WTC11 (cell line): Measurements from ENCODE around the gene NKG7. TPM values are rescaled to one million over a fixed set of nuclear protein-coding genes. Genes with fewer than 3 reads are reported as not detected.

Experiments used
- ATAC-seq: fragments of 200-7000 bp; cut with Tn5 transposase; 2 replicates; pipeline ENCODE4 v1.10.0; 2021; ENCODE audit warnings: mild to moderate bottlenecking, moderate library complexity
- CTCF ChIA-PET: fragments of 300-600 bp; sonication (Branson Sonifier 250); formaldehyde crosslinking; loops from one replicate; lab custom pipeline; 2021; ENCODE audit warnings: antibody characterized with exemption; lab: Charles Lee
- POLR2A ChIA-PET: fragments of 350-600 bp; sonication (Branson Sonifier 250); formaldehyde crosslinking; loops from one replicate; lab custom pipeline; 2021; ENCODE audit warnings: antibody characterized with exemption; lab: Charles Lee
- DNase-seq: peaks from one replicate; pipeline ENCODE4 v3.0.0; 2021; ENCODE audit warnings: low spot score
- H3K27ac Mint-ChIP-seq: 2 replicates; pipeline ENCODE4 v1.8.0; 2021; ENCODE audit warnings: mixed read lengths
- H3K27me3 Mint-ChIP-seq: 2 replicates; pipeline ENCODE4 v1.8.0; 2021; ENCODE audit warnings: low read depth, mild to moderate bottlenecking, moderate library complexity, mixed read lengths
- H3K36me3 Mint-ChIP-seq: 2 replicates; pipeline ENCODE4 v1.8.0; 2021; ENCODE audit warnings: mixed read lengths
- H3K4me1 Mint-ChIP-seq: 2 replicates; pipeline ENCODE4 v1.8.0; 2022; ENCODE audit warnings: mixed read lengths
- H3K4me3 Mint-ChIP-seq: 2 replicates; pipeline ENCODE4 v1.8.0; 2021; ENCODE audit warnings: mild to moderate bottlenecking, moderate library complexity, mixed read lengths
- H3K9me3 Mint-ChIP-seq: 2 replicates; pipeline ENCODE4 v1.8.0; 2021; ENCODE audit warnings: mixed read lengths
- AFF4 ChIP-seq: sonication (generic); formaldehyde crosslinking; IDR thresholded peaks from 2 replicates; pipeline ENCODE4 v1.8.1; 2023; ENCODE audit warnings: mild to moderate bottlenecking, missing genetic modification reagents, borderline replicate concordance
- ATF1 ChIP-seq: sonication (generic); formaldehyde crosslinking; IDR thresholded peaks from 2 replicates; pipeline ENCODE4 v1.8.1; 2023; ENCODE audit warnings: mild to moderate bottlenecking, moderate library complexity, missing genetic modification reagents
- ATF6 ChIP-seq: sonication (generic); formaldehyde crosslinking; IDR thresholded peaks from 2 replicates; pipeline ENCODE4 v1.8.1; 2023; ENCODE audit warnings: mild to moderate bottlenecking, missing genetic modification reagents
- CREM ChIP-seq: sonication (generic); formaldehyde crosslinking; IDR thresholded peaks from 2 replicates; pipeline ENCODE4 v1.8.1; 2022; ENCODE audit warnings: mild to moderate bottlenecking, missing genetic modification reagents, moderate library complexity
- GRHL2 ChIP-seq: fragments of 250-450 bp; sonication (Bioruptor Pico); IDR thresholded peaks from 2 replicates; pipeline ENCODE4 v1.8.0; 2022; ENCODE audit warnings: mild to moderate bottlenecking, moderate library complexity; ENCODE audit not compliant: insufficient replicate concordance, severe bottlenecking
- HMGXB4 ChIP-seq: sonication (generic); formaldehyde crosslinking; IDR thresholded peaks from 2 replicates; pipeline ENCODE4 v1.8.1; 2023; ENCODE audit warnings: mild to moderate bottlenecking, moderate library complexity, missing genetic modification reagents
- JUN ChIP-seq: sonication (generic); formaldehyde crosslinking; IDR thresholded peaks from 2 replicates; pipeline ENCODE4 v1.8.0; 2023; ENCODE audit warnings: mild to moderate bottlenecking, missing genetic modification reagents
- MAX ChIP-seq: sonication (generic); formaldehyde crosslinking; IDR thresholded peaks from 2 replicates; pipeline ENCODE4 v1.8.0; 2022; ENCODE audit warnings: mild to moderate bottlenecking, missing genetic modification reagents
- NFATC4 ChIP-seq: fragments of 250-450 bp; sonication (Bioruptor Pico); IDR thresholded peaks from 2 replicates; pipeline ENCODE4 v1.9.0; 2021; ENCODE audit warnings: mild to moderate bottlenecking
- RELA ChIP-seq: sonication (generic); formaldehyde crosslinking; IDR thresholded peaks from 2 replicates; pipeline ENCODE4 v1.8.1; 2022; ENCODE audit warnings: missing genetic modification reagents, mild to moderate bottlenecking, borderline replicate concordance
- SP1 ChIP-seq: sonication (generic); formaldehyde crosslinking; conservative IDR thresholded peaks from 2 replicates; pipeline ENCODE4 v1.8.1; 2022; ENCODE audit warnings: missing genetic modification reagents
- USF2 ChIP-seq: sonication (generic); formaldehyde crosslinking; IDR thresholded peaks from 2 replicates; pipeline ENCODE4 v1.8.1; 2023; ENCODE audit warnings: mild to moderate bottlenecking, missing genetic modification reagents, moderate library complexity
- ZNF138 ChIP-seq: sonication (generic); formaldehyde crosslinking; conservative IDR thresholded peaks from 2 replicates; pipeline ENCODE4 v1.8.1; 2022; ENCODE audit warnings: mild to moderate bottlenecking, moderate library complexity, missing genetic modification reagents
- ZNF281 ChIP-seq: sonication (generic); formaldehyde crosslinking; IDR thresholded peaks from 2 replicates; pipeline ENCODE4 v1.8.0; 2023; ENCODE audit warnings: mild to moderate bottlenecking, missing genetic modification reagents
- ZNF425 ChIP-seq: fragments of 250-450 bp; sonication (Bioruptor Pico); conservative IDR thresholded peaks from 2 replicates; pipeline ENCODE4 v1.9.0; 2021; ENCODE audit warnings: mild to moderate bottlenecking
- total RNA-seq: library from RNA; stranded (reverse); gene quantifications from 3 replicates; pipeline ENCODE4 v1.2.3, GENCODE V29; 2021

The NKG7 gene
- total RNA-seq, 1 experiment from 2014 or later, result 0.63 TPM

- peaks cover 8% of the 10 kb centered on the region for H3K4me1 Mint-ChIP-seq
- H3K36me3 Mint-ChIP-seq, result peaks cover 33% of the 10 kb centered on the region
- H3K4me3 Mint-ChIP-seq, result peak overlapping the region; percentile 70
- H3K27me3 Mint-ChIP-seq, result peaks cover 26% of the 10 kb centered on the region
- ATAC-seq (peak; percentile 83), DNase-seq (peak; percentile 79)
- peak overlapping the region; percentile 94; the same call in 1 of the 2 replicates for H3K27ac Mint-ChIP-seq
- CTCF ChIA-PET, result interaction anchor here (0.7 to 3.4 kb wide), 7 partner anchors 12 to 237 kb away, joined by 3 to 21 read pairs (median 5); no protein-coding TSS in a partner anchor
- TF ChIP-seq USF2 (CRISPR knock-in tag) (no peak), MAX (CRISPR knock-in tag) (0 out of 2 replicates have a peak, but pooled peaks have one; percentile 51), SP1 (CRISPR knock-in tag) (0 out of 2 replicates have a peak, but pooled peaks have one; percentile 55), ZNF138 (CRISPR knock-in tag) (no peak)
- POLR2A ChIA-PET, result no interaction called here
- peaks cover 14% of the 10 kb centered on the region for H3K9me3 Mint-ChIP-seq
These were observed 45.1 kb downstream of the NKG7 start for GRCh38 chr19:51327066-51328001.

GRCh38 chr19:51326216-51327065 is 46.0 kb downstream of the NKG7 start:
- Mint-ChIP-seq H3K27ac (no peak overlapping the region), H3K36me3 (peaks cover 25% of the 10 kb centered on the region), H3K9me3 (peaks cover 12% of the 10 kb centered on the region), H3K27me3 (peaks cover 26% of the 10 kb centered on the region), H3K4me3 (peak overlapping the region; percentile 70), H3K4me1 (peaks cover 8% of the 10 kb centered on the region)
- no peak for DNase-seq
- TF ChIP-seq JUN (no peak), CREM (CRISPR knock-in tag) (no peak), HMGXB4 (CRISPR knock-in tag) (no peak), ATF6 (no peak), NFATC4 (CRISPR knock-in tag) (no peak), GRHL2 (CRISPR knock-in tag) (no peak), ATF1 (CRISPR knock-in tag) (no peak), ZNF425 (CRISPR knock-in tag) (no peak), AFF4 (CRISPR knock-in tag) (no peak), ZNF281 (CRISPR knock-in tag) (no peak), ZNF138 (CRISPR knock-in tag) (no peak), RELA (CRISPR knock-in tag) (no peak)
- ChIA-PET CTCF (interaction anchor here (0.7 to 3.4 kb wide), 4 partner anchors 12 to 96 kb away, joined by 3 to 21 read pairs (median 8); no protein-coding TSS in a partner anchor), POLR2A (no interaction called here)
- ATAC-seq, result no peak
